ENCODE data around the gene SLC23A3. TPM values are rescaled to one million over a fixed set of nuclear protein-coding genes. Genes with fewer than 3 reads are reported as not detected.

The SLC23A3 gene
- total and polyA plus RNA-seq, 10 of the 15 experiments (the other 5 are each of a cell fraction or from before 2014, with no cell fraction given) = 0.07 to 1.0 (median 0.40) TPM; not detected in 1

DNA sequence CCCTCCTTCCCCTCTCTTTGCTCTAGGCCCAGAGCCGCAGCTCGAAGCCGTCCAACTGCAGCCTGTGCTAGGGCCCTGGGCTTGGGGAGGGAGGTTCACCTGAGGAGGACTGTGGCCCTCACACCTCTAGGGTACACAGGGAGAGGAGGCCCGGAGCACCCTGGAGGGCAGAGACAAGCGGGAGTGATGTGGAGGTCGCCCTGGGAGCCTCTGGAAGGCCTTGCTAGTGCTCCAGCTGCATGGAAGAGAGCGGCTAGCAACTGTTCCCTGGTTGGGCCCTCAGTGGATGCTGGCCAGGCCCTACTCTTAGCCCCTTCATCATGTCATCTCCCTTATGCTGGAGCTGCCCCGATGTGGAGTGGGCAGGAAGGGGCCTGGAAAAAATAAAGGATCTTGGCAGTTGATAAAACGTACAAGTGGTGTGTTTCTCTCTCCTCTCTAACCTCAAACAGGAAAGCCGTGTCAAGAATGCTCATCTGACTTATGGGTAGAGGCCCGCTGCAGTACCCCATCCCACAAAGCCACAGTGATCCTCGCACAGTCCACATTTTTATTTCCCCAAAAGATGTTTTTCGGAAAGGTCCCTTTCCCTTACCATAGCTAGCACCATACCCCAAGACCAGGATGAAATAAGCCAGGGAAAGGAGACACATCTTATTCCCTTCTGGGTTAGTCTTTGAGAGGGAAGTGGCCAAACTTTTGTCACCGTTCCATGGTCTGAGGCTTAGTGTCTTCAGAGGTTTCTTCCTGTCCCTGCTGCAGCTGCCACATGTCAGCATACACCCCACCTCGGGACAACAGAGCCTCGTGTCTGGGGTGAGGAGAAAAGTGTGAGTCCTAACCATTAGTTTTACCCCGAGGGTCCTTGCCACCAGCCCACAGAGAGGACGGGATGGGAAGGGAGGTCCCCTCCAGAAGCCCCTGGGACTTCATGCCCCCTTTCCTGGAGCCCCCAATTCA is 39.7 kb upstream of the SLC23A3 start:
- SMC1A ChIA-PET (ENCODE audit: uncharacterized antibody, unreplicated experiment) = no interaction called here
- no peak for TF ChIP-seq YBX1 (IDR thresholded peaks at IDR 0.05)
- TF ChIP-seq NR2C1 (IDR thresholded peaks at IDR 0.05) = no peak
- no peak for TF ChIP-seq ZNF24 (IDR thresholded peaks at IDR 0.05)
- no peak for TF ChIP-seq ZSCAN29 (IDR thresholded peaks at IDR 0.05)
- TF ChIP-seq RFX5 (IDR thresholded peaks at IDR 0.05; ENCODE audit: low read depth, low read length) = no peak
- no peak for TF ChIP-seq CEBPB (IDR thresholded peaks at IDR 0.05; ENCODE audit: borderline replicate concordance in 1 of 2, low read depth in 2 of 2, low read length in 2 of 2)
- TF ChIP-seq RBBP5 (conservative IDR thresholded peaks at IDR 0.05) = no peak
- TF ChIP-seq, protein P1, sequence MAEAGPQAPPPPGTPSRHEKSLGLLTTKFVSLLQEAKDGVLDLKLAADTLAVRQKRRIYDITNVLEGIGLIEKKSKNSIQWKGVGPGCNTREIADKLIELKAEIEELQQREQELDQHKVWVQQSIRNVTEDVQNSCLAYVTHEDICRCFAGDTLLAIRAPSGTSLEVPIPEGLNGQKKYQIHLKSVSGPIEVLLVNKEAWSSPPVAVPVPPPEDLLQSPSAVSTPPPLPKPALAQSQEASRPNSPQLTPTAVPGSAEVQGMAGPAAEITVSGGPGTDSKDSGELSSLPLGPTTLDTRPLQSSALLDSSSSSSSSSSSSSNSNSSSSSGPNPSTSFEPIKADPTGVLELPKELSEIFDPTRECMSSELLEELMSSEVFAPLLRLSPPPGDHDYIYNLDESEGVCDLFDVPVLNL (IDR thresholded peaks at IDR 0.05; ENCODE audit: low read depth, low read length) = no peak
- no peak for TF ChIP-seq RCOR1 (conservative IDR thresholded peaks at IDR 0.05; ENCODE audit: low read depth, low read length)
- no peak for TF ChIP-seq SIN3A (IDR thresholded peaks at IDR 0.05; ENCODE audit: low read depth, low read length)
- TF ChIP-seq, protein P2, sequence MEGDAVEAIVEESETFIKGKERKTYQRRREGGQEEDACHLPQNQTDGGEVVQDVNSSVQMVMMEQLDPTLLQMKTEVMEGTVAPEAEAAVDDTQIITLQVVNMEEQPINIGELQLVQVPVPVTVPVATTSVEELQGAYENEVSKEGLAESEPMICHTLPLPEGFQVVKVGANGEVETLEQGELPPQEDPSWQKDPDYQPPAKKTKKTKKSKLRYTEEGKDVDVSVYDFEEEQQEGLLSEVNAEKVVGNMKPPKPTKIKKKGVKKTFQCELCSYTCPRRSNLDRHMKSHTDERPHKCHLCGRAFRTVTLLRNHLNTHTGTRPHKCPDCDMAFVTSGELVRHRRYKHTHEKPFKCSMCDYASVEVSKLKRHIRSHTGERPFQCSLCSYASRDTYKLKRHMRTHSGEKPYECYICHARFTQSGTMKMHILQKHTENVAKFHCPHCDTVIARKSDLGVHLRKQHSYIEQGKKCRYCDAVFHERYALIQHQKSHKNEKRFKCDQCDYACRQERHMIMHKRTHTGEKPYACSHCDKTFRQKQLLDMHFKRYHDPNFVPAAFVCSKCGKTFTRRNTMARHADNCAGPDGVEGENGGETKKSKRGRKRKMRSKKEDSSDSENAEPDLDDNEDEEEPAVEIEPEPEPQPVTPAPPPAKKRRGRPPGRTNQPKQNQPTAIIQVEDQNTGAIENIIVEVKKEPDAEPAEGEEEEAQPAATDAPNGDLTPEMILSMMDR (IDR thresholded peaks at IDR 0.05 in 2 of 3, conservative IDR thresholded peaks at IDR 0.05 in 1 of 3; ENCODE audit: control insufficient read depth in 2 of 3, extremely low read depth in 1 of 3, insufficient read depth in 1 of 3, low read depth in 3 of 3, low read length in 3 of 3) = no peak
- TF ChIP-seq FOS (IDR thresholded peaks at IDR 0.05; ENCODE audit: borderline replicate concordance, extremely low read depth, insufficient read length) = no peak
- WGBS (ENCODE audit: insufficient coverage, insufficient replicate concordance, low lambda C conversion rate, missing lambda C conversion rate) = 61% methylated on average over 18 of the region's 18 CpGs
- no peak for FAIRE-seq
- H3K4me2 ChIP-seq (ENCODE audit: control insufficient read depth, insufficient read depth) = no peak overlapping the region
- H3K79me2 ChIP-seq (ENCODE audit: control insufficient read depth, insufficient read depth, low read length) = no peaks in the 10 kb centered on the region; the same call in 1 of the 2 replicates
- POLR2A ChIA-PET = interaction anchor here (0.5 to 4.0 kb wide), 3 partner anchors 18 to 33 kb away, joined by 4 to 25 read pairs (median 4); partner anchors contain the start of genes ANKZF1, ATG9A and CNPPD1
- CTCF ChIA-PET = interaction anchor here (0.6 to 2.2 kb wide), 4 partner anchors 38 to 86 kb away, joined by 3 to 13 read pairs (median 4); no protein-coding TSS in a partner anchor
- peaks cover 0 to 9% of the 10 kb centered on the region in 2 experiments; a peak in 3 of 4 replicates for H3K36me3 ChIP-seq (ENCODE audit: control insufficient read depth in 2 of 2, insufficient read depth in 2 of 2, low read length in 1 of 2)
- H3K27me3 ChIP-seq (replicated peaks in 1 of 2; ENCODE audit: control insufficient read depth in 2 of 2, insufficient read depth in 2 of 2, low read length in 1 of 2) = no peaks in the 10 kb centered on the region
- no TSS peak for BruUV-seq (replicated peaks)
- H3K4me1 ChIP-seq (ENCODE audit: control insufficient read depth, insufficient read depth, low read length) = peaks cover 8% of the 10 kb centered on the region
- no peak overlapping the region for H3K4me3 ChIP-seq
- in situ Hi-C loops (cut with MboI) = loop anchor here (5.0 kb wide), 1 partner anchor 37 kb away; the partner anchor contains the start of gene SLC23A3
- H3K9ac ChIP-seq (ENCODE audit: control insufficient read depth, insufficient read depth, low read length) = no peak overlapping the region
- no peaks in the 10 kb centered on the region for H4K20me1 ChIP-seq (ENCODE audit: control insufficient read depth, insufficient read depth)
- RAD21 ChIA-PET (ENCODE audit: unreplicated experiment) = interaction anchor here (1.1 kb wide), 1 partner anchor 36 kb away, joined by 3 read pairs; no protein-coding TSS in a partner anchor
- H2AFZ ChIP-seq (ENCODE audit: control insufficient read depth, low read depth, low read length) = no peak overlapping the region
- intact Hi-C loops (cut with micrococcal nuclease; ENCODE audit: unreplicated experiment) = loop anchor here (5.0 kb wide), 1 partner anchor 68 kb away; the partner anchor contains the start of gene DNAJB2
- no peak overlapping the region for H3K27ac ChIP-seq (ENCODE audit: control insufficient read depth, insufficient read depth)
- DNase-seq (ENCODE audit: low read depth, low spot score) = no peak
- ATAC-seq = no peak
- no peaks in the 10 kb centered on the region for H3K9me3 ChIP-seq (replicated peaks; ENCODE audit: control insufficient read depth, insufficient read depth, low read length)
